HepG2 (cell line): ENCODE measurements around the gene CCDC88C. TPM values are rescaled to one million over a fixed set of nuclear protein-coding genes. Genes with fewer than 3 reads are reported as not detected.

ENCODE experiments used
- ATAC-seq: fragments of 200-7000 bp; cut with Tn5 transposase; 3 replicates; pipeline ENCODE4 v1.9.1; 2020; ENCODE audit warnings: mild to moderate bottlenecking, moderate library complexity
- BruUV-seq: library from RNA; stranded (reverse); fragments of 400-500 nt; replicated peaks from 2 replicates; lab custom pipeline; 2021; lab: Mats Ljungman, UMichigan
- CTCF ChIA-PET: fragments of 300-600 bp; formaldehyde crosslinking; extraction: SDS; loops from one replicate; lab custom pipeline; 2021; ENCODE audit warnings: low total read pairs, inconsistent platforms, low intra/inter-chr PET ratio; lab: Yijun Ruan, JAX
- POLR2A ChIA-PET: fragments of 350-600 bp; sonication (Branson Sonifier 250); formaldehyde crosslinking; loops from one replicate; lab custom pipeline; 2020; ENCODE audit warnings: antibody characterized with exemption, inconsistent platforms; lab: Yijun Ruan, JAX
- DNase-seq: peaks from one replicate; pipeline ENCODE4 v3.0.0-alpha.2; 2015; ENCODE audit warnings: low spot score
- FAIRE-seq: peaks from 3 replicates; lab custom pipeline; 2011; peaks lifted over from hg19 to GRCh38; lab: Jason Lieb, UNC
- H2AFZ ChIP-seq: one replicate; pipeline ENCODE4 v1.6.1; 2011; ENCODE audit warnings: low read length, inconsistent platforms
- H3K27ac ChIP-seq: fragments of 300-600 bp; 3 replicates; pipeline ENCODE4 v1.8.0; 2011; ENCODE audit warnings: mixed run types, mild to moderate bottlenecking, mixed read lengths, low read length, inconsistent platforms; ENCODE audit not compliant: insufficient read depth; ENCODE audit errors: extremely low read length
- H3K27me3 ChIP-seq, 2 experiments: fragments of 200-600 bp in 1 of 2; 2 replicates in 1 of 2; 3 replicates in 1 of 2; pipeline versions ENCODE4 v1.6.0 to v1.8.0; 2011; ENCODE audit warnings: low read length in 2 of 2, mild to moderate bottlenecking in 2 of 2, moderate library complexity in 2 of 2, inconsistent platforms in 1 of 2; ENCODE audit not compliant: insufficient read depth in 2 of 2, control insufficient read depth in 1 of 2
- H3K36me3 ChIP-seq, 2 experiments: fragments of 200-600 bp in 1 of 2; replicated peaks in 1 of 2; 2 replicates in 1 of 2; 3 replicates in 1 of 2; pipeline versions ENCODE4 v1.5.1 to v1.8.0; 2011; ENCODE audit warnings: low read length in 2 of 2, inconsistent platforms in 1 of 2; ENCODE audit not compliant: insufficient read depth in 2 of 2, control insufficient read depth in 1 of 2
- H3K4me1 ChIP-seq: 2 replicates; pipeline ENCODE4 v1.5.1; 2012; ENCODE audit warnings: low read length, inconsistent platforms; ENCODE audit not compliant: insufficient read depth
- H3K4me2 ChIP-seq: 2 replicates; pipeline ENCODE4 v1.6.0; 2011; ENCODE audit warnings: low read depth, low read length, inconsistent platforms
- H3K4me3 ChIP-seq, 3 experiments: fragments of 200-600 bp in 1 of 3; sonication (generic), shearing (Covaris generic) in 1 of 3; replicated peaks in 1 of 3; 2 replicates each; pipeline ENCODE4 v1.5.1; 2011 to 2016; ENCODE audit warnings: low read length in 3 of 3, inconsistent platforms in 2 of 3, low read depth in 2 of 3, mild to moderate bottlenecking in 2 of 3, control low read depth in 1 of 3, mixed read lengths in 1 of 3; ENCODE audit not compliant: insufficient read depth in 1 of 3
- H3K79me2 ChIP-seq: one replicate; pipeline ENCODE4 v1.6.1; 2011; ENCODE audit warnings: low read length, inconsistent platforms; ENCODE audit not compliant: insufficient read depth
- H3K9ac ChIP-seq: 2 replicates; pipeline ENCODE4 v1.6.0; 2011; ENCODE audit warnings: mild to moderate bottlenecking, low read depth, low read length, inconsistent platforms; ENCODE audit not compliant: insufficient read depth
- H3K9me3 ChIP-seq: 2 replicates; pipeline ENCODE4 v1.5.1; 2012; ENCODE audit warnings: mild to moderate bottlenecking, low read length
- H4K20me1 ChIP-seq: 2 replicates; pipeline ENCODE4 v1.6.0; 2011; ENCODE audit warnings: inconsistent platforms, mild to moderate bottlenecking, low read length, moderate library complexity; ENCODE audit not compliant: insufficient read depth
- KDM5A ChIP-seq: fragments of 200-600 bp; sonication (generic); IDR thresholded peaks from 2 replicates; pipeline ENCODE4 v1.7.0; 2018; ENCODE audit warnings: antibody characterized with exemption, mild to moderate bottlenecking, low read length, borderline replicate concordance
- KMT2A ChIP-seq: sonication (generic); formaldehyde crosslinking; IDR thresholded peaks from 2 replicates; pipeline ENCODE4 v1.4.0; 2020; ENCODE audit warnings: missing genetic modification reagents
- POLR2AphosphoS5 ChIP-seq: IDR thresholded peaks from 2 replicates; pipeline ENCODE4 v1.6.1; 2012; ENCODE audit warnings: low read depth, low read length
- RBM39 ChIP-seq: fragments of 200-400 bp; formaldehyde crosslinking; IDR thresholded peaks from one replicate; pipeline ENCODE4 v1.6.1; 2018; ENCODE audit warnings: antibody characterized with exemption, mild to moderate bottlenecking, low read depth, low read length; ENCODE audit not compliant: poor library complexity, severe bottlenecking
- RELA ChIP-seq: sonication (generic); formaldehyde crosslinking; IDR thresholded peaks from 2 replicates; pipeline ENCODE4 v1.4.0; 2020; ENCODE audit warnings: missing genetic modification reagents
- SNAI1 ChIP-seq: sonication (generic); formaldehyde crosslinking; IDR thresholded peaks from 2 replicates; pipeline ENCODE4 v1.5.0; 2020; ENCODE audit warnings: mild to moderate bottlenecking, missing genetic modification reagents, borderline replicate concordance
- SNAPC2 ChIP-seq: sonication (generic); formaldehyde crosslinking; IDR thresholded peaks from 2 replicates; pipeline ENCODE4 v1.8.1; 2022; ENCODE audit warnings: mild to moderate bottlenecking, missing genetic modification reagents
- XBP1 ChIP-seq: sonication (generic); formaldehyde crosslinking; IDR thresholded peaks from 2 replicates; pipeline ENCODE4 v1.5.0; 2020; ENCODE audit warnings: missing genetic modification reagents
- ZKSCAN5 ChIP-seq: sonication (generic); formaldehyde crosslinking; IDR thresholded peaks from 2 replicates; pipeline ENCODE4 v1.5.1; 2020; ENCODE audit warnings: mild to moderate bottlenecking, missing genetic modification reagents
- ZNF558 ChIP-seq: sonication (generic); formaldehyde crosslinking; IDR thresholded peaks from 2 replicates; pipeline ENCODE4 v1.9.0; 2022; ENCODE audit warnings: mild to moderate bottlenecking, missing genetic modification reagents, borderline replicate concordance
- WGBS: methylation state at CpG from one replicate; pipeline ENCODE4 v1.1.6; 2017; ENCODE audit warnings: low lambda C conversion rate; 5-methylcytosine and 5-hydroxymethylcytosine counted together
- in situ Hi-C: cut with HindIII; loops from 2 replicates; pipeline ENCODE4 v1.10.0; 2017; ENCODE audit warnings: low pct_unique_long_range_greater_than_20kb; ENCODE audit not compliant: extremely low pct_ligation_motif_present
- intact Hi-C: fragments of 100-400 bp; cut with micrococcal nuclease; formaldehyde crosslinking; loops from one replicate; pipeline ENCODE4 v1.10.0; 2022; ENCODE audit not compliant: unreplicated experiment
- polyA plus RNA-seq, 8 experiments: library from polyadenylated mRNA; depleted of rRNA in 3 of 8; stranded (reverse) in 7 of 8; unstranded in 1 of 8; fragments of >200 nt; fragmentation: Illumina TruSeq in 4 of 8; extraction: Trizol in 4 of 8; gene quantifications; 2 replicates each; pipeline versions ENCODE4 v1.2.1 to v1.2.3, GENCODE V29; 2011 to 2016; ENCODE audit warnings: low read depth in 4 of 8, missing spikeins in 1 of 8, mixed read lengths in 1 of 8; ENCODE audit not compliant: insufficient read depth in 1 of 8
- total RNA-seq, 5 experiments: library from RNA; depleted of rRNA; stranded (reverse); fragments of >200 nt; fragmentation: Illumina TruSeq; extraction: Trizol; gene quantifications; 2 replicates each; pipeline ENCODE4 v1.2.3, GENCODE V29; 2016; ENCODE audit warnings: low read depth in 1 of 5
- TF ChIP-seq, protein P1 (sequence below): sonication (generic); formaldehyde crosslinking; IDR thresholded peaks from 2 replicates; pipeline ENCODE4 v1.5.0; 2020; ENCODE audit warnings: mild to moderate bottlenecking, low read depth, missing genetic modification reagents, borderline replicate concordance

Gene CCDC88C
- total and polyA plus RNA-seq, 2 of the 13 experiments (the other 11 are each of a cell fraction or from before 2014, with no cell fraction given) = 3.6 to 11.7 TPM

DNA sequence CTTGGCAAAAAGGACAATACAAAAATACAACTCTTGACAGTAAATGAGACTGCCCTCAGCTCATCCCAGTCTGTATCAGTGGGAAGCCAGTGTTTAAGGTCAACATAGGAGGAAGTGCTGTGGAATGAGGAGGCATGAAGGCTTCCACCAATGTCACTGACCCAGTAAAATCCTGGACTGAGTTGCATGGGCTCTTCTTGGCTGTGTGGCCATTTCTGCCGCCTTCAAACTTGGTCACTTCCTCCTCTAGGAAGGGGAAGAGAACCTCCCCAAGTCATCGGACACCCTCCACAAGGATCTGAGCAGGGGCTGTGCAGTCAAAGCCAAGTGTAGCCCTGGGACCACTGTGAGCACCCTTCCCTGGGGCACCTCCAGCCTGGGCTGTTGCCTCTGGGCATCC, 185.0 kb downstream of the CCDC88C start:
- Histone ChIP-seq H3K9me3 (no peaks in the 10 kb centered on the region), H3K79me2 (no peaks in the 10 kb centered on the region), H4K20me1 (no peaks in the 10 kb centered on the region)
- intact Hi-C loops = no loop called here
- TF ChIP-seq KDM5A (no peak), KMT2A (no peak), ZKSCAN5 (CRISPR knock-in tag) (no peak), SNAPC2 (CRISPR knock-in tag) (no peak), ZNF558 (CRISPR knock-in tag) (no peak), SNAI1 (CRISPR knock-in tag) (no peak), RBM39 (no peak), RELA (CRISPR knock-in tag) (no peak), XBP1 (no peak), POLR2AphosphoS5 (no peak)
- TF ChIP-seq, protein P1, sequence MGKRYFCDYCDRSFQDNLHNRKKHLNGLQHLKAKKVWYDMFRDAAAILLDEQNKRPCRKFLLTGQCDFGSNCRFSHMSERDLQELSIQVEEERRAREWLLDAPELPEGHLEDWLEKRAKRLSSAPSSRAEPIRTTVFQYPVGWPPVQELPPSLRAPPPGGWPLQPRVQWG (CRISPR knock-in tag) = no peak
- TF ChIP-seq, all 625 proteins: peak for 0
- FAIRE-seq = no peak
- WGBS = 83% methylated on average over 1 of the region's 2 CpGs
- Histone ChIP-seq H3K36me3 (no peaks in the 10 kb centered on the region), H3K27ac (no peak overlapping the region), H3K4me1 (peaks cover 10% of the 10 kb centered on the region), H3K9ac (no peak overlapping the region), H2AFZ (no peak overlapping the region), H3K4me3 (no peak overlapping the region), H3K4me2 (no peak overlapping the region), H3K27me3 (no peaks in the 10 kb centered on the region)
- CTCF ChIA-PET = no interaction called here
- BruUV-seq = no TSS peak
- ATAC-seq = no peak
- DNase-seq = no peak
- in situ Hi-C loops = no loop called here
- POLR2A ChIA-PET = no interaction called here
